GM19035 (cell line): Measurements from ENCODE around the gene TBKBP1.
A peak's percentile ranks its signal among the peaks of the same experiment; 100 is the strongest.

Experiments
- ATAC-seq: cut with Tn5 transposase; IDR thresholded peaks from one replicate; pipeline ENCODE4 v1.9.1; 2021; ENCODE audit not compliant: unreplicated experiment

TBKBP1 gene

GRCh38 chr17:47693731-47694580 lies at the start of gene TBKBP1:
TSS of gene TBKBP1 (plus strand) at chr17:47694161. CDS start at chr17:47696113, 1,952 bp downstream.
- ATAC-seq = no peak

- no peak for ATAC-seq
Observed at GRCh38 chr17:47644324-47644723, 49.6 kb upstream of the TBKBP1 start.

- ATAC-seq = peak; percentile 78
Observed at GRCh38 chr17:47649153-47649971, 44.6 kb upstream of the TBKBP1 start, which contains the start of gene KPNB1. TSS of gene KPNB1 (plus strand) at chr17:47649919. CDS start at chr17:47650245, 326 bp downstream.

- ATAC-seq = peak; percentile 1
Observed at GRCh38 chr17:47649972-47650524, 43.9 kb upstream of the TBKBP1 start.

- ATAC-seq = peak; percentile 54
Observed at GRCh38 chr17:47650525-47651522, 43.1 kb upstream of the TBKBP1 start.

- no peak for ATAC-seq
Observed at GRCh38 chr17:47651704-47652103, 42.3 kb upstream of the TBKBP1 start.

GRCh38 chr17:47652570-47652969 lies 41.4 kb upstream of the TBKBP1 start:
- no peak for ATAC-seq

- ATAC-seq = no peak
Observed at GRCh38 chr17:47653442-47653841, 40.5 kb upstream of the TBKBP1 start.

- ATAC-seq = no peak
Observed at GRCh38 chr17:47654991-47655390, 39.0 kb upstream of the TBKBP1 start.

GRCh38 chr17:47660064-47660492 lies 33.9 kb upstream of the TBKBP1 start:
- peak; percentile 53 for ATAC-seq

GRCh38 chr17:47663912-47664623 lies 29.9 kb upstream of the TBKBP1 start:
- no peak for ATAC-seq

GRCh38 chr17:47664624-47664941 lies 29.4 kb upstream of the TBKBP1 start:
- no peak for ATAC-seq

- no peak for ATAC-seq
Observed at GRCh38 chr17:47665655-47666054, 28.3 kb upstream of the TBKBP1 start.

- ATAC-seq = no peak
Observed at GRCh38 chr17:47669081-47669480, 24.9 kb upstream of the TBKBP1 start.

GRCh38 chr17:47670064-47670463 lies 23.9 kb upstream of the TBKBP1 start:
- ATAC-seq = no peak

GRCh38 chr17:47674499-47674898 lies 19.5 kb upstream of the TBKBP1 start:
- no peak for ATAC-seq

- no peak for ATAC-seq
Observed at GRCh38 chr17:47675380-47676198, 18.4 kb upstream of the TBKBP1 start.

GRCh38 chr17:47676199-47676472 lies 17.8 kb upstream of the TBKBP1 start:
- no peak for ATAC-seq

- no peak for ATAC-seq
Observed at GRCh38 chr17:47676510-47677165, 17.3 kb upstream of the TBKBP1 start.
